Glomerular visceral epithelial cell (primary cell): ENCODE results near the gene GGT7.
"Not testable (repeated sequence)": the region's sequence is repeated elsewhere in the genome, so short reads cannot be mapped to it uniquely, and the experiment has no call there.

Experiments used
- DNase-seq: peaks from one replicate; pipeline ENCODE4 v3.0.0-alpha.2; 2016; ENCODE audit errors: extremely low spot score

The GGT7 gene

GRCh38 chr20:34872622-34873224 lies at the start of gene GGT7:
GGT7 (minus strand) TSS chr20:34872856; CDS start chr20:34872815, 41 bp downstream.
- DNase-seq, result peak; percentile 86

GRCh38 chr20:34921436-34921835 lies 48.8 kb upstream of the GGT7 start:
- DNase-seq, result no peak

GRCh38 chr20:34920055-34920454 lies 47.4 kb upstream of the GGT7 start:
- DNase-seq, result no peak

GRCh38 chr20:34916774-34917354 lies 44.2 kb upstream of the GGT7 start:
- no peak for DNase-seq

GRCh38 chr20:34915749-34916455 lies 43.2 kb upstream of the GGT7 start:
- DNase-seq, result no peak

- DNase-seq, result no peak
Measured at GRCh38 chr20:34915131-34915530, 42.5 kb upstream of the GGT7 start.

- peak; percentile 95 for DNase-seq
Measured at GRCh38 chr20:34907616-34908469, 35.2 kb upstream of the GGT7 start.

GRCh38 chr20:34904202-34904621 lies 31.6 kb upstream of the GGT7 start:
- no peak for DNase-seq

- DNase-seq, result not testable (repeated sequence)
Measured at GRCh38 chr20:34898731-34899130, 26.1 kb upstream of the GGT7 start.

- not testable (repeated sequence) for DNase-seq
Measured at GRCh38 chr20:34898129-34898528, 25.5 kb upstream of the GGT7 start.

- DNase-seq, result no peak
Measured at GRCh38 chr20:34896086-34896621, 23.5 kb upstream of the GGT7 start.

- no peak for DNase-seq
Measured at GRCh38 chr20:34895465-34895864, 22.8 kb upstream of the GGT7 start.

- no peak for DNase-seq
Measured at GRCh38 chr20:34894723-34895122, 22.1 kb upstream of the GGT7 start.

GRCh38 chr20:34892671-34893070 lies 20.0 kb upstream of the GGT7 start:
- no peak for DNase-seq

GRCh38 chr20:34891166-34892062 lies 18.8 kb upstream of the GGT7 start:
- DNase-seq, result no peak

GRCh38 chr20:34888468-34888867 lies 15.8 kb upstream of the GGT7 start:
- DNase-seq, result no peak

- no peak for DNase-seq
Measured at GRCh38 chr20:34887023-34887422, 14.4 kb upstream of the GGT7 start.

- DNase-seq, result no peak
Measured at GRCh38 chr20:34886122-34886521, 13.5 kb upstream of the GGT7 start.

- no peak for DNase-seq
Measured at GRCh38 chr20:34884260-34884659, 11.6 kb upstream of the GGT7 start.

- DNase-seq, result no peak
Measured at GRCh38 chr20:34883809-34884208, 11.2 kb upstream of the GGT7 start.
